Measurements from ENCODE around the gene NECTIN1. TPM values are rescaled to one million over a fixed set of nuclear protein-coding genes. Genes with fewer than 3 reads are reported as not detected.

The NECTIN1 gene
- total and polyA plus RNA-seq, 4 donors: 1.3 to 7.1 (median 4.9) TPM

DNA sequence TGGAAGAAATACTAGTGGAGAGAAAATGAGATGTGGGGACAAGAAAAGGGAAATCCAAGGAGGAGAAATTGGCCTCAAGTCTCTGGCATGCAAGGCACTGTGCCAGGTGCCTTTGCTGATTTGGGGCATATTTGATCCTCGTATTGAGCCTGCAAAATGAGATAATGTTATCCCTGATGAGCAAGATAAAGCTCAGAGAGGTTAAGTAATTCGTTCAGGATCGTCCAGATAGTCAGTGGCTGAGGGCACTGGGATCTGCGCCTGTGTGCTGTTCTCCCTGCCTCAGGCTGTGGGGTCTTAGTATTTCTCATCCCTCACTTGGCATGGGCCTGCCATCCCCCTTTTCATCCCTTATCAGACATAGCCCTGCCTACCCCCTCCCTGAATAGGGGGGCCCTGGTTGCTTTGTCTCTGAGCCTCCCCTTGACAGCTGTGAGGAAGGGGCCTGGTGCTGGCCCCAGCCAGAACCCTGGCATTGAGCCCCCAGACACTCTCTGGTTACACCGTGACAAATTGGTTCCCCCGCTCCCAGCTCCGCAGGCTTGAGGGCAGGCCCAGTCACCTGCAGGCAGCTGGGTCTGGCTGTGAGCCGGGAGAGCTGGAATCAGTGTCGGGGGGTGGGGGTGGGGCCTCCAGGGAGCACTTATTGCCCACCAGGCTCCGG lies 85.7 kb downstream of the NECTIN1 start:
- Histone ChIP-seq H3K4me3 (ENCODE audit: low read length in 2 of 2) (no peak overlapping the region), H3K27ac (ENCODE audit: low read depth in 1 of 2, low read length in 2 of 2) (no peak overlapping the region), H3K36me3 (ENCODE audit: control insufficient read depth in 1 of 2, insufficient read depth in 2 of 2, low read length in 1 of 2) (no peaks in the 10 kb centered on the region), H3K4me1 (ENCODE audit: control insufficient read depth in 1 of 2, insufficient read depth in 2 of 2, low read length in 2 of 2) (no peaks in the 10 kb centered on the region), H3K9me3 (ENCODE audit: control insufficient read depth, low read length) (no peaks in the 10 kb centered on the region), H3K27me3 (ENCODE audit: control insufficient read depth in 1 of 2, insufficient read depth in 2 of 2, low read length in 1 of 2) (no peaks in the 10 kb centered on the region)
- no peak for ATAC-seq (ENCODE audit: low FRiP score)
- intact Hi-C loops (cut with DNase I): no loop called here
- DNase-seq: no peak
- 74 to 82% methylated on average over 10 of the region's 10 CpGs for WGBS, 2 donors

DNA sequence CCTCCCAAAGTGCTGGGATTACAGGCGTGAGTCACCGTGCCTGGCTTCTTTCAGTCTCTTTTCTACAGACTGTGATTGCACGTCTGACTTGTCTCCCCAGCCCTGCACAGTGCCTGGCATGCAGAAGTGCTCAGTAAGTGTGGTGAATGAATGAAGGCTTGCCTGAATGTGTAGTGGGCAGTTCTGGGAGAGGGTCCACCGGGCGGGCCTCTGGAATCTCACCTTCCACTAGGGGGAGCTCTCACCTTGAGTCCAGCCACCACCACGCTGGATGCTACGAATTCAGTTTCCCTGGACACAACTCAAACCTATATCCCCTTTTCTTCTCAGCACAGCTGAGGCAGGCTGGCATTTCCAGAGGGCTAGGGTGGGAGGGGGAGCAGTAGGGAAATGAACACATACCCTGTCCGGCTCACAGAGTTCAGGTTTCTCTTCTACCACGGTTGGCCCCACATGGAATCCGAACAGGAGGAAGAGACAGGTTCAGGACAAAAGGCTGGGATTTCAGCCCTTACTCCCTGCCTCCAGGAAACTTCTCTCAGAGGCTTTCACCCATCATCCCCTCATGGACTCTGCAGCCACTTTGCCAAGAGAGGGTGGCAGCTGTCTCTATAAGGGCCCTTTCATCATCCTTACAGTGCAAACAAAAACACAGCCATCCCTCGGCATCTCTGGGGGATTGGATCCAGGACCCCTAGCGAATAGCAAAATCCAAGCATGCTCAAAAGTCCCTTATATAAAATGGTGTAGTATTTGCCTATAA lies 86.8 kb downstream of the NECTIN1 start:
- H3K27me3 ChIP-seq (ENCODE audit: control insufficient read depth in 1 of 2, insufficient read depth in 2 of 2, low read length in 1 of 2): no peaks in the 10 kb centered on the region
- no peak overlapping the region for H3K4me3 ChIP-seq (ENCODE audit: low read length in 2 of 2)
- WGBS, 2 donors: 68 to 74% methylated on average over 11 to 12 of the region's 12 CpGs
- no peak overlapping the region for H3K27ac ChIP-seq (ENCODE audit: low read depth in 1 of 2, low read length in 2 of 2)
- H3K36me3 ChIP-seq (ENCODE audit: control insufficient read depth in 1 of 2, insufficient read depth in 2 of 2, low read length in 1 of 2): no peaks in the 10 kb centered on the region
- intact Hi-C loops (cut with DNase I): no loop called here
- no peaks in the 10 kb centered on the region for H3K4me1 ChIP-seq (ENCODE audit: control insufficient read depth in 1 of 2, insufficient read depth in 2 of 2, low read length in 2 of 2)
- no peak for ATAC-seq (ENCODE audit: low FRiP score)
- H3K9me3 ChIP-seq (ENCODE audit: control insufficient read depth, low read length): no peaks in the 10 kb centered on the region
- DNase-seq: no peak

DNA sequence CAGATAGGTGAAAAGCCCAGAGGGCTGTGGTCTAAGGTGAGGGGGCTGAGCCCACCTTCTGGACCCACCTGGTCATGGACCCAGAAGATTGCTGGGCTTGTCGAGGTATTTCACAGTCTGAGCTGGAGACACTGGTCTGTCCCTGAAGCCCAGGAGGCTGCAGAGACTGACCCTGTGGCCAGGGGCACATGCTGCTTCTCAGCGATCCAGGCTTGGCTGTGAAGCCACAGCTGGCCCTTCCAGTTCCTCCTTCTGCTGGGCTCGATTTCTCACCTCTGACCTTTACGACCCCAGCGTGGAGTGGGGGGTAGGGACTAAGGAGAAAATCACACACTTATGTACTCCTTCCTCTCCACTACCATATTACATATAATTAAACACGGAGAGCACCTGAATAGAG lies 88.5 kb downstream of the NECTIN1 start:
- H3K36me3 ChIP-seq (ENCODE audit: control insufficient read depth in 1 of 2, insufficient read depth in 2 of 2, low read length in 1 of 2): no peaks in the 10 kb centered on the region
- H3K4me1 ChIP-seq (ENCODE audit: control insufficient read depth in 1 of 2, insufficient read depth in 2 of 2, low read length in 2 of 2): no peaks in the 10 kb centered on the region
- intact Hi-C loops (cut with DNase I): no loop called here
- no peak for ATAC-seq (ENCODE audit: low FRiP score)
- H3K9me3 ChIP-seq (ENCODE audit: control insufficient read depth, low read length): no peaks in the 10 kb centered on the region
- 50 to 56% methylated on average over 6 of the region's 6 CpGs for WGBS, 2 donors
- H3K27me3 ChIP-seq (ENCODE audit: control insufficient read depth in 1 of 2, insufficient read depth in 2 of 2, low read length in 1 of 2): no peaks in the 10 kb centered on the region
- no peak for DNase-seq
- no peak overlapping the region for H3K4me3 ChIP-seq (ENCODE audit: low read length in 2 of 2)
- no peak overlapping the region for H3K27ac ChIP-seq (ENCODE audit: low read depth in 1 of 2, low read length in 2 of 2)

DNA sequence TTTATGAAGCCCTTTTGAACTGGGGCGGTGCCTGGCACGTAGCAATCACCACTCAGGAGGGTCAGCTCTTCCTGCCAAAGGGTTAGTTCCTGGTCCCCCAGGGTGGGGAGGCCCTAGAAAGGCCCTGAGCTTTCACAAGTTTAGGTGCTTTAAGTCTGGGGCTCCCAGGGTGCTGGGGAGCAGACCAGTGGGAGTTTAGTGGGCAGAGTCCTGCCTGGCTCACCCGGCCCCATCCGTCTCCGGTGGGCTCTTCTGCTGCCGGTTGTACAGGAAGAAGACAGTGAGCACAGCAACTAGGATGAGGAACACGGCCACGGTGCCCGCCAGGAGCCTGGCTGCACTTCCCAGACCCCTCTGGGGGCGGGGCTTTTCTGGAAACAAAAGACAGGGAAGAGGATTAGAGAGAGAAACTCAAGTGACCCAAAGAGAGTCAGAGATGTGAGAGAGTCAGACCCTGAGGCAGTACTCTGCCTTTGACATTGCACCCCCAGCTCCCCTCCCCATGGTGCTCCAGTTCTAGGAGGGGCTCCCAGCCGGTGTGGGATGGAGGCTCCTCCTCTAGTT lies 89.3 kb downstream of the NECTIN1 start:
- Histone ChIP-seq H3K4me3 (ENCODE audit: low read length in 2 of 2) (no peak overlapping the region), H3K36me3 (ENCODE audit: control insufficient read depth in 1 of 2, insufficient read depth in 2 of 2, low read length in 1 of 2) (no peaks in the 10 kb centered on the region), H3K27ac (ENCODE audit: low read depth in 1 of 2, low read length in 2 of 2) (no peak overlapping the region), H3K4me1 (ENCODE audit: control insufficient read depth in 1 of 2, insufficient read depth in 2 of 2, low read length in 2 of 2) (no peaks in the 10 kb centered on the region), H3K9me3 (ENCODE audit: control insufficient read depth, low read length) (no peaks in the 10 kb centered on the region), H3K27me3 (ENCODE audit: control insufficient read depth in 1 of 2, insufficient read depth in 2 of 2, low read length in 1 of 2) (no peaks in the 10 kb centered on the region)
- ATAC-seq (ENCODE audit: low FRiP score): no peak
- intact Hi-C loops (cut with DNase I): no loop called here
- DNase-seq: no peak
- 69 to 73% methylated on average over 11 of the region's 11 CpGs for WGBS, 2 donors

DNA sequence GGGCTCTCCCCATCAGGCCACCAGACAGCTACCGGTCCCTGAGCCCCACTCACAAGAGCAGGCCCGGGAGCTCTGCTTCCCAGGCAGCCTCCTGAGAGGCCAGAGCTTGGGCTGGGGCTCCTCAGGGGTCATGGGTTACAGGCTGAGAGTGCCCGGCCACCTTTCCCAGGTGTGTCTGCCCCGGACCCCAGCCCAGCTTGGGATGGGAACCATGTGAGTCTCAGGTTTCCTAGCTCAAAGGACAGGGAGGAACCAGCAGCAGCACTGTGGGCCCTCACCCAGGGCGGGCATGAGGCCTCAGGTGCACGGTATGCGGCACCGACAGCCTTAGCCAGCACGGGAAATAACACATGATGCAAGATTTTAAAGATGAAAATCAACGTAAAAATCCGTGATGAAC lies 90.1 kb downstream of the NECTIN1 start:
- no peak overlapping the region for H3K27ac ChIP-seq (ENCODE audit: low read depth in 1 of 2, low read length in 2 of 2)
- no peak for ATAC-seq (ENCODE audit: low FRiP score)
- H3K9me3 ChIP-seq (ENCODE audit: control insufficient read depth, low read length): no peaks in the 10 kb centered on the region
- intact Hi-C loops (cut with DNase I): no loop called here
- no peaks in the 10 kb centered on the region for H3K4me1 ChIP-seq (ENCODE audit: control insufficient read depth in 1 of 2, insufficient read depth in 2 of 2, low read length in 2 of 2)
- 83 to 84% methylated on average over 11 of the region's 11 CpGs for WGBS, 2 donors
- H3K27me3 ChIP-seq (ENCODE audit: control insufficient read depth in 1 of 2, insufficient read depth in 2 of 2, low read length in 1 of 2): no peaks in the 10 kb centered on the region
- H3K4me3 ChIP-seq (ENCODE audit: low read length in 2 of 2): no peak overlapping the region
- H3K36me3 ChIP-seq (ENCODE audit: control insufficient read depth in 1 of 2, insufficient read depth in 2 of 2, low read length in 1 of 2): no peaks in the 10 kb centered on the region
- DNase-seq: no peak

DNA sequence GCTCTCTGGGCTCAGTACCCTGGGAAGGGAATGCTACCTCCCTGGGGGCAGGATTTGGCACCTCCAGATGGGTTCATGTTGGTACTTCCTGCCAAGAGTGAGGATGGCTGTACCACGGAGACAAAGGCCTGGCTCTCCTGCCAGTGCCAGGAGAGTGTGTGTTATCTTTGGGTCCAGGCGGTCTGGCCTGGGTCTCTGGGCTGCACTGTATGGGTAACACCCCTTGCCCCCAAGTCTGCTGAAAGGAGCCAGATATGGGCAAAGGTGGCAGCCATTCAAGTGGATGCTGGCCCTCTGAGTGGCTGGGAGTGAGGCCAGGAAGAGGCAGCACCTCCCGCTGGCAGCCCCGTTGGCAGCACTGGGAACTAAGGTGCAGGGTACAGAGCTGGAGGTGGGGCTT lies 91.5 kb downstream of the NECTIN1 start:
- no peaks in the 10 kb centered on the region for H3K36me3 ChIP-seq (ENCODE audit: control insufficient read depth in 1 of 2, insufficient read depth in 2 of 2, low read length in 1 of 2)
- 31 to 32% methylated on average over 4 of the region's 4 CpGs for WGBS, 2 donors
- no peak for DNase-seq
- no peaks in the 10 kb centered on the region for H3K4me1 ChIP-seq (ENCODE audit: control insufficient read depth in 1 of 2, insufficient read depth in 2 of 2, low read length in 2 of 2)
- no peaks in the 10 kb centered on the region for H3K27me3 ChIP-seq (ENCODE audit: control insufficient read depth in 1 of 2, insufficient read depth in 2 of 2, low read length in 1 of 2)
- intact Hi-C loops (cut with DNase I): no loop called here
- no peak overlapping the region for H3K27ac ChIP-seq (ENCODE audit: low read depth in 1 of 2, low read length in 2 of 2)
- H3K9me3 ChIP-seq (ENCODE audit: control insufficient read depth, low read length): no peaks in the 10 kb centered on the region
- ATAC-seq (ENCODE audit: low FRiP score): no peak
- H3K4me3 ChIP-seq (ENCODE audit: low read length in 2 of 2): no peak overlapping the region

DNA sequence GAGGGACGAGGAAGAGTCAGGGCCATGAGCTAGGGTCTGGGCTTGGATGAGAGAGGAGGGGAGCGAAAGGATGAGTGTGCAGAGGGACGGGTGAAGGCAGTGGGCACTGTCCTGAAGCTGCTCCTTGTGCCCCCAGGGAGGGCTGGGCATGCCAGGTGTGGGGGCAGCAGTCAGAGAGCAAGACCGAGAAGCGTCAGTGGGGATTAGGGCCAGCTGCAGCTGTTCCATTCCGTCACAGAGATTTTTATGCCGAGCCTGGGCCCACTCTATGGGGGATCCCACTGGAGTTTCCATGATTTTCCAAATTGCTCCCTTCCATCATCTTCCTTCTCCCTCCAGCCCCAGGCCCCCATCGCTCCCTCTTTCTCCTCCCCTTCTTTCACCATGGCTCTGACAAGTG lies 93.2 kb downstream of the NECTIN1 start:
- Histone ChIP-seq H3K27ac (ENCODE audit: low read depth in 1 of 2, low read length in 2 of 2) (no peak overlapping the region), H3K4me1 (ENCODE audit: control insufficient read depth in 1 of 2, insufficient read depth in 2 of 2, low read length in 2 of 2) (no peaks in the 10 kb centered on the region), H3K9me3 (ENCODE audit: control insufficient read depth, low read length) (no peaks in the 10 kb centered on the region), H3K27me3 (ENCODE audit: control insufficient read depth in 1 of 2, insufficient read depth in 2 of 2, low read length in 1 of 2) (no peaks in the 10 kb centered on the region), H3K4me3 (ENCODE audit: low read length in 2 of 2) (no peak overlapping the region), H3K36me3 (ENCODE audit: control insufficient read depth in 1 of 2, insufficient read depth in 2 of 2, low read length in 1 of 2) (no peaks in the 10 kb centered on the region)
- intact Hi-C loops (cut with DNase I): no loop called here
- DNase-seq (no peak), ATAC-seq (ENCODE audit: low FRiP score) (no peak)
- 92 to 93% methylated on average over 6 to 8 of the region's 8 CpGs for WGBS, 2 donors

DNA sequence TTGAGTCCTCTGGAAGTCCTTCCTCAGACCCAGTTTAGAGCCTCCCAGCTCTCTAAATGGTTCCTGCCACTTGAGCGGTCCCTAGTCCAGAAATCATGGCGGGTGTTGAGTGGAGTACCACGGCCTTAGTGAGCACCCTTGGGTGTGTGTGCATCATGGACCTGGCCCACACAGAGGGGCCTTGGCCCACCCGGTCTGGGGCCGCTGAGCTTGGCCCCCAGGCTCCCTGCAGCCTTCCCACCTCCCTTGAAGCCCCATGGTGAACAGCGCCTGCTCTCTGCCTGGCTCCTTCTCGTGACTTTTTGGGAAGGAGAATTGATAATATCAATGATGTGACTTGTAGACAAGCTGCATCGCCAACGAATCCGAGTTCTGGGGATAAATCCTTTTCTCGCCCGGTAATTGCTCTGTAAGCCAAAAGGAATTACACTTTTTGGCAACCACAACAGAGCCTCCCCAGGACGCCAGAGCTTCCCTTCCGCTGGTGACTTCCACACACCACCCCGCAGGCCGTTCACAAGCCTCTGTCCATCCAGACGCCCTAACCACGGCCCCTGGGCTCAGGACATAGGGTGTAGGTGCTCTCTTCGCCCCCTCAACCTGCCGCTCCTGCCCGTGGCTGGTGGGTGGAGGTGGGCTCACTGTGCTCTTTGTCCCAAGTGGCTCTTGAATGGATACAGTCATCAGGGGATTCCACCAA lies 93.8 kb downstream of the NECTIN1 start:
- Histone ChIP-seq H3K4me1 (ENCODE audit: control insufficient read depth in 1 of 2, insufficient read depth in 2 of 2, low read length in 2 of 2) (no peaks in the 10 kb centered on the region), H3K27me3 (ENCODE audit: control insufficient read depth in 1 of 2, insufficient read depth in 2 of 2, low read length in 1 of 2) (no peaks in the 10 kb centered on the region), H3K9me3 (ENCODE audit: control insufficient read depth, low read length) (no peaks in the 10 kb centered on the region), H3K27ac (ENCODE audit: low read depth in 1 of 2, low read length in 2 of 2) (no peak overlapping the region), H3K4me3 (ENCODE audit: low read length in 2 of 2) (no peak overlapping the region), H3K36me3 (ENCODE audit: control insufficient read depth in 1 of 2, insufficient read depth in 2 of 2, low read length in 1 of 2) (no peaks in the 10 kb centered on the region)
- ATAC-seq (ENCODE audit: low FRiP score) (no peak), DNase-seq (no peak)
- intact Hi-C loops (cut with DNase I): no loop called here
- 88 to 89% methylated on average over 21 of the region's 21 CpGs for WGBS, 2 donors

Data from aorta (tissue), 5 donors.